Measurements from ENCODE around the gene DDX10.

- TF ChIP-seq EP300 (IDR thresholded peaks at IDR 0.05) (no peak), CTCF (IDR thresholded peaks at IDR 0.05) (no peak), POLR2A (IDR thresholded peaks at IDR 0.05) (no peak), POLR2AphosphoS5 (IDR thresholded peaks at IDR 0.05) (no peak)
Measured at GRCh38 chr11:108929241-108929640, 264.4 kb downstream of the DDX10 start.
